NAMALWA (cell line): ENCODE results near the gene CARNS1.
A peak's percentile ranks its signal among the peaks of the same experiment; 100 is the strongest.
"Not testable (repeated sequence)": the region's sequence is repeated elsewhere in the genome, so short reads cannot be mapped to it uniquely, and the experiment has no call there.

Source experiments
- DNase-seq: peaks from one replicate; pipeline ENCODE4 v3.0.0-alpha.2; 2015; ENCODE audit warnings: low spot score

Gene CARNS1

GRCh38 chr11:67465530-67465929 is 50.1 kb downstream of the CARNS1 start:
- not testable (repeated sequence) for DNase-seq

- DNase-seq, result no peak
These were observed 50.9 kb downstream of the CARNS1 start for GRCh38 chr11:67466367-67466766.

- no peak for DNase-seq
These were observed 51.7 kb downstream of the CARNS1 start for GRCh38 chr11:67466962-67467771.

GRCh38 chr11:67468056-67468455 is 52.6 kb downstream of the CARNS1 start:
- no peak for DNase-seq

GRCh38 chr11:67468456-67468758 is 52.9 kb downstream of the CARNS1 start:
- DNase-seq, result peak; percentile 41

- peak; percentile 92 for DNase-seq
These were observed 53.5 kb downstream of the CARNS1 start, which contains the start of gene TMEM134 for GRCh38 chr11:67468759-67469507. Gene TMEM134 (minus strand): TSS chr11:67469251. CDS start chr11:67469192, 59 bp downstream.

- no peak for DNase-seq
These were observed 54.0 kb downstream of the CARNS1 start for GRCh38 chr11:67469508-67469811.

GRCh38 chr11:67470337-67471002 is 55.0 kb downstream of the CARNS1 start:
- DNase-seq, result no peak

GRCh38 chr11:67472882-67473281 is 57.4 kb downstream of the CARNS1 start:
- no peak for DNase-seq
